GM23338 (cell line): Measurements from ENCODE around the gene HSDL2.

Experiments used
- EZH2 ChIP-seq: fragments of 200-600 bp; sonication (generic); IDR thresholded peaks from one replicate; pipeline ENCODE4 v1.8.0; 2017; ENCODE audit warnings: antibody characterized with exemption, mild to moderate bottlenecking, low read depth; ENCODE audit not compliant: unreplicated experiment
- EZH2phosphoT487 ChIP-seq: fragments of 200-600 bp; sonication (generic); IDR thresholded peaks from one replicate; pipeline ENCODE4 v1.8.1; 2018; ENCODE audit warnings: antibody characterized with exemption; ENCODE audit not compliant: unreplicated experiment
- JUNB ChIP-seq: IDR thresholded peaks from one replicate; pipeline ENCODE4 v1.6.1; 2016; ENCODE audit warnings: antibody characterized with exemption; ENCODE audit not compliant: unreplicated experiment
- POLR2AphosphoS5 ChIP-seq: IDR thresholded peaks from 2 replicates; pipeline ENCODE4 v1.6.1; 2016; ENCODE audit warnings: antibody characterized with exemption, low read depth
- ZNF114 ChIP-seq: fragments of 250-450 bp; sonication (Bioruptor Pico); IDR thresholded peaks from 2 replicates; pipeline ENCODE4 v1.5.0; 2020; ENCODE audit warnings: mild to moderate bottlenecking, moderate library complexity
- TF ChIP-seq, protein P1 (sequence below), 2 experiments: fragments of 200-600 bp in 1 of 2; sonication (generic) in 1 of 2; conservative IDR thresholded peaks; 2 replicates each; pipeline versions ENCODE4 v1.5.1 to v1.6.1; 2016 to 2017; ENCODE audit warnings: antibody characterized with exemption in 2 of 2, low read depth in 2 of 2, mild to moderate bottlenecking in 2 of 2, moderate library complexity in 1 of 2
- TF ChIP-seq, protein P2 (sequence below): IDR thresholded peaks from one replicate; pipeline ENCODE4 v1.6.1; 2018; ENCODE audit warnings: antibody characterized with exemption; ENCODE audit not compliant: unreplicated experiment

DNA sequence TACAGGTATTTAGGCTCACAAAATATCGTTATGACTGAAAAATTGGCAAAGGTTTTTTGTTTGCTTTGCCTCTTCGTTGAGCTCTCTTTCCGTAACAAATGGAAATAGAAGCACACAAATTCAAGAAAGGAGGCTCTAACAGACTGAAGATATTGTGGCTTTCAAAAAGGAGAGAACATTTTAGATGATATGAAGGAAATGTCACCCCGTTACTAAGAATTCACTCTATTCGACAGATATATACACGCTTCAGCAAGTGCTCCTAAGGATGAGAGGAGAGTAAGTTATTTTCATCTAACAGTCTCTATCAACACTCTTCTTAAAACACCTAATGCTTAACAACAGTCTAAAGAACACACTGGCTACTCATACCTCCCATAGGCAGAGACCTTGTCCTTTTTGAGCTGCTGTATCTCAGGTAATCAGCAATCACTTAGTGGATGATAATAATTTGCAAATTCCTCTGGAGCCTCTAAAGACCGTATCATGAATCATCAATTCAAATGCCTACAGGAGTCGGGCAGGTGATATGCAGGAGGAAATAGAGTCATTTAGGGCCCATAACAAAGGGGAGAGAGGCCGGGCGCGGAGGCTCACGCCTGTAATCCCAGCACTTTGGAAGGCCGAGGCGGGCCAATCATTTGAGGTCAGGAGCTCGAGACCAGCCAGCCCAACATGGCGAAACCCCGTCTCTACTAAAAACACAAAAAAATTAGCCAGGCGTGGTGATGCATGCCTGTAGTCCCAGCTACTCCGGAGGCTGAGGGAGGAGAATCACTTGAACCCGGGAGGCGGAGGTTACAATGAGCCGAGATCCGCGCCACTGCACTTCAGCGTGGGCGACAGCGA, 1.4 kb upstream of the HSDL2 start:
- TF ChIP-seq, protein P1, sequence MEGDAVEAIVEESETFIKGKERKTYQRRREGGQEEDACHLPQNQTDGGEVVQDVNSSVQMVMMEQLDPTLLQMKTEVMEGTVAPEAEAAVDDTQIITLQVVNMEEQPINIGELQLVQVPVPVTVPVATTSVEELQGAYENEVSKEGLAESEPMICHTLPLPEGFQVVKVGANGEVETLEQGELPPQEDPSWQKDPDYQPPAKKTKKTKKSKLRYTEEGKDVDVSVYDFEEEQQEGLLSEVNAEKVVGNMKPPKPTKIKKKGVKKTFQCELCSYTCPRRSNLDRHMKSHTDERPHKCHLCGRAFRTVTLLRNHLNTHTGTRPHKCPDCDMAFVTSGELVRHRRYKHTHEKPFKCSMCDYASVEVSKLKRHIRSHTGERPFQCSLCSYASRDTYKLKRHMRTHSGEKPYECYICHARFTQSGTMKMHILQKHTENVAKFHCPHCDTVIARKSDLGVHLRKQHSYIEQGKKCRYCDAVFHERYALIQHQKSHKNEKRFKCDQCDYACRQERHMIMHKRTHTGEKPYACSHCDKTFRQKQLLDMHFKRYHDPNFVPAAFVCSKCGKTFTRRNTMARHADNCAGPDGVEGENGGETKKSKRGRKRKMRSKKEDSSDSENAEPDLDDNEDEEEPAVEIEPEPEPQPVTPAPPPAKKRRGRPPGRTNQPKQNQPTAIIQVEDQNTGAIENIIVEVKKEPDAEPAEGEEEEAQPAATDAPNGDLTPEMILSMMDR (conservative IDR thresholded peaks at IDR 0.05; ENCODE audit: low read depth in 2 of 2), result no peak
- TF ChIP-seq EZH2 (no peak), POLR2AphosphoS5 (no peak), JUNB (no peak), ZNF114 (CRISPR knock-in tag) (no peak), EZH2phosphoT487 (no peak)
- TF ChIP-seq, protein P2, sequence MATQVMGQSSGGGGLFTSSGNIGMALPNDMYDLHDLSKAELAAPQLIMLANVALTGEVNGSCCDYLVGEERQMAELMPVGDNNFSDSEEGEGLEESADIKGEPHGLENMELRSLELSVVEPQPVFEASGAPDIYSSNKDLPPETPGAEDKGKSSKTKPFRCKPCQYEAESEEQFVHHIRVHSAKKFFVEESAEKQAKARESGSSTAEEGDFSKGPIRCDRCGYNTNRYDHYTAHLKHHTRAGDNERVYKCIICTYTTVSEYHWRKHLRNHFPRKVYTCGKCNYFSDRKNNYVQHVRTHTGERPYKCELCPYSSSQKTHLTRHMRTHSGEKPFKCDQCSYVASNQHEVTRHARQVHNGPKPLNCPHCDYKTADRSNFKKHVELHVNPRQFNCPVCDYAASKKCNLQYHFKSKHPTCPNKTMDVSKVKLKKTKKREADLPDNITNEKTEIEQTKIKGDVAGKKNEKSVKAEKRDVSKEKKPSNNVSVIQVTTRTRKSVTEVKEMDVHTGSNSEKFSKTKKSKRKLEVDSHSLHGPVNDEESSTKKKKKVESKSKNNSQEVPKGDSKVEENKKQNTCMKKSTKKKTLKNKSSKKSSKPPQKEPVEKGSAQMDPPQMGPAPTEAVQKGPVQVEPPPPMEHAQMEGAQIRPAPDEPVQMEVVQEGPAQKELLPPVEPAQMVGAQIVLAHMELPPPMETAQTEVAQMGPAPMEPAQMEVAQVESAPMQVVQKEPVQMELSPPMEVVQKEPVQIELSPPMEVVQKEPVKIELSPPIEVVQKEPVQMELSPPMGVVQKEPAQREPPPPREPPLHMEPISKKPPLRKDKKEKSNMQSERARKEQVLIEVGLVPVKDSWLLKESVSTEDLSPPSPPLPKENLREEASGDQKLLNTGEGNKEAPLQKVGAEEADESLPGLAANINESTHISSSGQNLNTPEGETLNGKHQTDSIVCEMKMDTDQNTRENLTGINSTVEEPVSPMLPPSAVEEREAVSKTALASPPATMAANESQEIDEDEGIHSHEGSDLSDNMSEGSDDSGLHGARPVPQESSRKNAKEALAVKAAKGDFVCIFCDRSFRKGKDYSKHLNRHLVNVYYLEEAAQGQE, result no peak
